Islet precursor cell (in vitro differentiated cells): ENCODE measurements around the gene IL12RB1.

Source experiments
- DNase-seq: peaks from one replicate; pipeline ENCODE4 v3.0.0-alpha.2; 2018

Gene IL12RB1

DNA sequence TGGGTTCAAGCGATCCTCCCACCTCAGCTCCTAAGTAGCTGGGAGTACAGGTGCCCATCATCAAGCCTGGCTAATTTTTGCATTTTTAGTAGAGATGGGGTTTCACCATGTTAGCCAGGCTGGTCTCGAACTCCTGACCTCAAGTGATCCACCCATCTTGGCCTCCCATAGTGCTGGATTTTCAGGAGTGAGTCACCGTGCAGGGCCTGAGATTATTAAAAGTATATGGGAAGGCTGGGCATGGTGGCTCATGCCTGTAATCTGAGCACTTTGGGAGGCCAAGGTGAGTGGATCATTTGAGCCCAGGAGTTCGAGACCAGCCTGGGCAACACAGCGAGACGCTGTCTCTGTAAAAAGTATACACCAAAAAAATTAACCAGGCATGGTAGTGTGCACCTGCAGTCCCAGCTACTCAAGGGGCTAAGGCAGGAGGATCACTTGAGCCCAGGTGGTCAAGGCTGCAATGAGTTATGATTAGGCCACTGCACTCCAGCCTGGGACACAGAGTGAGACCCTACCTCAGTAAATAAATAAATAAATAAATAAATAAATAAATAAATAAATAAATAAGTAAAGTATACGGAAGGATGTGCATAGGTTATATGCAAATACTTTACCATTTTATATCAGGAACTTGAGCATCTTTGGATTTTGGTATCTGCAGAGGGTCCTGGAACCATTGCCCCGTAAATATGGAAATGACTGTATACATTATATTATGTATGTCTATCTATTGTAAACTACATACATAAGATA is 854 bp downstream of the IL12RB1 start:
- no peak for DNase-seq

DNA sequence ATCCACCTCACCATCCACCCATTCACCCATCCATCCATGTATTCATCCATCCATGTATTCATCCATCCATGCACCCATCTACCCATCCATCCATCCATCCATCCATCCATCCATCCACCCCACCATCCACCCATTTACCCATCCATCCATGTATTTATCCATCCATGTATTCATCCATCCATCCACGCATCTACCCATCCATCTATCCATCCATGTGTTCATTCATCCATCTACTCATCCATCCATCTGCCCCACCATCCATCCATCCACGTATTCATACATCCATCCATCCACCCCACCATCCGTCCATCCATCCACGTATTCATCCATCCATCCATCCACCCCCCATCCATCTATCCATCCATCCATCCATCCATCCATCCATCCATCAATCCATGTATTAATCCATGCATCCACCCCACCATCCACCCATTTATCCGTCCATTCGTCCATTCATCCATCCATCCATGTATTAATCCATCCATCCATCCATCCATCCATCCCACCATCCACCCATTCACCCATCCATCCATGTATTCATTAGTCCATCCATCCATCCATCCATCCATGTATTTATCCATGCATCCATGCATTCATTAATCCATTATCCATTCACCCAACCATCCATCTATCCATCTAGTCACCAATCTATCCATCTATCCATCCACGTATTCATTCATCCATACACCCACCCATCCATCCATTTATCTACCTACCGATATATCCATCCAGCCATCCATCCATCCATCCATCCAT is 2.6 kb downstream of the IL12RB1 start:
- no peak for DNase-seq

- no peak for DNase-seq
Measured at GRCh38 chr19:18074192-18074591, 12.5 kb downstream of the IL12RB1 start.

DNA sequence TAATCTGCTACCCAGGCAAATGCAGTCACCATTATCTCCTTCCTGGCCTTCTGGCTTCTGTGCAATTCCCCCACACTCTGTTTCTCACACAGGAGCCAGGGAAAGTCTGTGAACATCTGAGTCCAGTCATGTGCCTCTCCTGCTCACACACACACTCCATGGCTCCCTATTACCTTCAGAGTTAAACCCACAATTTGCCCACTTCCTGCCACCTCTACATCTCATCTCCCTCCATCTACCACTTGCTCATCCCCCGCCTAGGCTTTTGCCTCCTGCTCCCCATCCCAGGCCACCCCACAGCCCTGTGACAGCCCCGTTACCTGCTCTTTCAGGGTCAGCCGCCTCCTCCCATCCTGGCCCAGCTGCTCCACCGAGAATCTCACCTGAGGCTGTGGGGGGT is 13.5 kb downstream of the IL12RB1 start:
- DNase-seq, result no peak

GRCh38 chr19:18072335-18072734 is 14.4 kb downstream of the IL12RB1 start:
- no peak for DNase-seq

DNA sequence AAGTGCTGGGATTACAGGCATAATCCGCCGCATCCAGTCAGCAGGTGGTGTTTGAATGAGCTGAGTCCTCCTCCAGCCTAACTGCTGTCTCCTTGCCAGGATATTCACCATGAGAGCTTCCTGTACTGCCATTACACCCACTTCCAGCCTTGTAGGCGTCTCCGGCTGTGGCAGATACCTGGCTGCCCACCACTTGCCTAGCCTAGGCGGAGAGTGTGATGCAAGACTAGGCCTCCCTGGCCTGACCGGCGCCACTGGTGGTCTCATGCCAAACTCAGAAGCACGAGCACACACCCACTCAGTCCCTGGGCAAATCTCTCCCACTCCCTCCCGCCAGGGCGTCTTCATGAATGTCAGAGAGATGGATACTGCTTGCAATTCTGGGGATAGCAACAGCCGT is 16.6 kb downstream of the IL12RB1 start:
- DNase-seq, result no peak

GRCh38 chr19:18069383-18069782 is 17.4 kb downstream of the IL12RB1 start:
- no peak for DNase-seq

DNA sequence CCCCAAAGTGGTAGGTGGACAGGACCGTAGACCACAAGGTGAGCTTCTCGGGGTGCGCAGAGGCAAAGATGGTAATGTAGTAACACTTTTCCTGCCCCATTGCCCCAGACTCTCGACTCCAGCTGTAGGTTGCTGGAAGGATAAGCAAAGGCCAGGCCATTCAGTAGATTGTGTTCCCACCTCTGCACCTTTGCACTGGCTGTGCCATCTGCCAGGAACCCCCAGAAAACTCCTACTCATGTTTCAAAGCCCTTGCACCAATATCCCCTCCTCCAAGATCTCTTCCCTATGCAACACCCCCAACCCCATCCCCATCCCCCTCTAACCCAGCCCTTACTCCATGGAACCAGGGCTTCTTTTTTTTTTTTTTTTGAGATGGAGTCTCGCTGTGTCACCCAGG is 18.3 kb downstream of the IL12RB1 start:
- no peak for DNase-seq

- DNase-seq, result no peak
Measured at GRCh38 chr19:18065173-18065495, 21.6 kb downstream of the IL12RB1 start.

GRCh38 chr19:18063463-18063862 is 23.3 kb downstream of the IL12RB1 start:
- peak; percentile 61 for DNase-seq

- no peak for DNase-seq
Measured at GRCh38 chr19:18062028-18062427, 24.7 kb downstream of the IL12RB1 start.

DNA sequence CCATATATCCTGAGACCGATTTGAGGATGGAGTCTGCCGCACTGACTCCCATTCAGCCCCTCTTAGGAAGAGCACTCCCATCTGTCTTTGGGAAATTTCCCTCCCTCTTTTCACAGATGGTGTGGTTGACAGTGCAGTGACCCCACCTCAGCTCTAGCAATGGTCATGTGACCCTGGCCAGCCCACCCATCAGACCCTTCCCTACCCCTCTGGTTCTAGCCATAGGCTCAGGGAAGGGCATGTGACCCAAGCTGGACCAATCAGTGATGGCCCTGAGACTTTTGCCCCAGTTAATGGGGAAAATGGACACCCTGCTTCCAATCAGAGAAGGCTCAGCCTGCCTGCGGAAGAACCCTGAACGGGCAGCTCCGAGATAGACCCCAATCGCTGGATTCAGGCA is 26.3 kb downstream of the IL12RB1 start:
- DNase-seq, result no peak

- no peak for DNase-seq
Measured at GRCh38 chr19:18059902-18060301, 26.8 kb downstream of the IL12RB1 start.

- no peak for DNase-seq
Measured at GRCh38 chr19:18059297-18059696, 27.4 kb downstream of the IL12RB1 start.

GRCh38 chr19:18058208-18059009 is 28.3 kb downstream of the IL12RB1 start:
- DNase-seq, result peak; percentile 90

GRCh38 chr19:18057557-18057956 is 29.2 kb downstream of the IL12RB1 start:
- no peak for DNase-seq

- no peak for DNase-seq
Measured at GRCh38 chr19:18055967-18056366, 30.8 kb downstream of the IL12RB1 start.

GRCh38 chr19:18053576-18054219 is 33.0 kb downstream of the IL12RB1 start:
- DNase-seq, result no peak

DNA sequence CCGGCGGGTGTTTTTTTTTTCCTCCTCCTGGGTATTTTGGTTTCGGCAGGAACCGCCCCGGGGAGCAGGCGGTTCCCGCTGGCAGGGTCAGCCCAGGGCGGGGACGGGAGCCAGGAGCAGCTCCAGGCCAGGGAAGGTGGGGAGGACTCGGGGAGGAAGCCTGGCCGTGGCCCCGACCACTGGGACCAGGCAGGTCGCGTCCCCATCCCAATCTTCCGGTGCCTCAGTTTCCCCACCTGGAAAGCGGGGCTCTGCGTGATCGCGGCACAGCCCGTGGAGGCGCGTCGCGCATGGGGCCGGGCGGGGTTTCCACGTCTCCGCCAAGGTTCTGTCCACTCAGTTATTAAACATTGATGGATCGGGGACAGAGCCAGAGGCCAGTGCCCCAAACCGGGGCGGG is 34.8 kb downstream of the IL12RB1 start:
- DNase-seq, result no peak

- DNase-seq, result no peak
Measured at GRCh38 chr19:18049385-18049784, 37.3 kb downstream of the IL12RB1 start.

GRCh38 chr19:18046059-18046718 is 40.5 kb downstream of the IL12RB1 start:
- DNase-seq, result peak; percentile 77

DNA sequence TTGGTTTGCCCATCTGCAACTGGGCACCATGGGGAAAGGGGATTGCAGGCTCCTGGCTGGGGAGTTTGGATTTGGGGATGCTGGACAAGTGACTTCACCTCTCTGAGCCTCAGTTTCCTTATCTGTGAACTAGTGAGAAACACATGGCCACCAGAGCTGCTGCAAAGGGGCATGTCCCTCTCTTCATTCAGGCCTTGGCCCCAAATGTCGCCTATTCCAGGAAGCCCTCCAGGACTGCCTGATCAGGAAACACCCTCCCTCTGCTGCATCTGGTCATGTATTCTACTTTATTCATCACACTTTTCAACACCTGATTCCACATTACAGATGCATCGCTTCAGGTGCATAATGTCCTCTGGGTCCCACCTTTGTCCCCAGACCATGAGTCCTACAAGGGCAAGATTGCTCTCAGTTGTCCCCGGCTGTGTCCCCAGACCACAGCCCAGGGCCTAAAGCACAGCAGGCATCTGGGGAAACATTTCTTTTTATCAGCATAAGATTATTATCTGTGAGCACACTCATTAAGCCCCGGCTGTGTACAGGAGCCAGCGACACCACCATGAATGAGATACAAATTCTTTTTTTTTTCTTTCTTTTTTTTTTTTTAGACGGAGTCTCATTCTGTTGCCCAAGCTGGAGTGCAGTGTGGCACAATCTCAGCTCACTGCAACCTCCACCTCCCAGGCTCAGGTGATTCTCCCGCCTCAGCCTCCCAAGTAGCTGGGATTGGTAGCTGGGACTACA is 41.3 kb downstream of the IL12RB1 start:
- DNase-seq, result no peak
